Epithelial cell of proximal tubule (primary cell): ENCODE measurements around the gene UPP1. TPM values are rescaled to one million over a fixed set of nuclear protein-coding genes. Genes with fewer than 3 reads are reported as not detected.

Experiments
- DNase-seq: peaks from one replicate; pipeline ENCODE4 v3.0.0-alpha.2; 2011; ENCODE audit warnings: low read depth
- H3K4me3 ChIP-seq: 2 replicates; pipeline ENCODE4 v1.5.1; 2011; ENCODE audit warnings: low read depth, mild to moderate bottlenecking, low read length
- total RNA-seq: library from RNA; depleted of rRNA; stranded (reverse); fragments of >200 nt; gene quantifications from 2 replicates; pipeline ENCODE4 v1.2.3, GENCODE V29; 2015
- TF ChIP-seq, protein P1 (sequence below): conservative IDR thresholded peaks from 2 replicates; pipeline ENCODE4 v1.5.1; 2012; ENCODE audit warnings: low read depth, mild to moderate bottlenecking, low read length

The UPP1 gene
- total RNA-seq, 1 donor from 2014 or later = 35.6 TPM

- no peak for DNase-seq
- TF ChIP-seq, protein P1, sequence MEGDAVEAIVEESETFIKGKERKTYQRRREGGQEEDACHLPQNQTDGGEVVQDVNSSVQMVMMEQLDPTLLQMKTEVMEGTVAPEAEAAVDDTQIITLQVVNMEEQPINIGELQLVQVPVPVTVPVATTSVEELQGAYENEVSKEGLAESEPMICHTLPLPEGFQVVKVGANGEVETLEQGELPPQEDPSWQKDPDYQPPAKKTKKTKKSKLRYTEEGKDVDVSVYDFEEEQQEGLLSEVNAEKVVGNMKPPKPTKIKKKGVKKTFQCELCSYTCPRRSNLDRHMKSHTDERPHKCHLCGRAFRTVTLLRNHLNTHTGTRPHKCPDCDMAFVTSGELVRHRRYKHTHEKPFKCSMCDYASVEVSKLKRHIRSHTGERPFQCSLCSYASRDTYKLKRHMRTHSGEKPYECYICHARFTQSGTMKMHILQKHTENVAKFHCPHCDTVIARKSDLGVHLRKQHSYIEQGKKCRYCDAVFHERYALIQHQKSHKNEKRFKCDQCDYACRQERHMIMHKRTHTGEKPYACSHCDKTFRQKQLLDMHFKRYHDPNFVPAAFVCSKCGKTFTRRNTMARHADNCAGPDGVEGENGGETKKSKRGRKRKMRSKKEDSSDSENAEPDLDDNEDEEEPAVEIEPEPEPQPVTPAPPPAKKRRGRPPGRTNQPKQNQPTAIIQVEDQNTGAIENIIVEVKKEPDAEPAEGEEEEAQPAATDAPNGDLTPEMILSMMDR = no peak
Measured at GRCh38 chr7:48046458-48046857, 42.6 kb upstream of the UPP1 start.

DNA sequence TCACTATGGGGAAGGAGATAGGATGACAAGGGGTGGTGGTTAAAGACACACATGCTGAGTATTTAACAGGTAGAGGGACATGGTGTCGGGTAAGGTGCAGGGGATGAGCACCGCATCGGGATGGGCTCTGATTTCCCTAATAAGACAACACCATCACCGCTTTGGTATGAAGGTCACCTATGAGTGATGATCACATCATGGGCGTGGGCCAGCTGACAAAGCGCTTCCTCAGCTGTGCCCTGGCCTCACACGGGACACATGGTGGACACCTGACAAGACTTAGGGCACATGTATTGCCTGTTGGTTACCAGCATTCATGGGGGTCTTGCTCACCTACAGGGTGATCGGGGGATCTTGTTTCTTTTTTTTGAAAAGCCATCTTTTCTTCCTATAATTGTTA, 41.0 kb upstream of the UPP1 start:
- no peak overlapping the region for H3K4me3 ChIP-seq
- TF ChIP-seq, protein P1 = no peak
- no peak for DNase-seq

More at GRCh38 chr7:48046458-48046857, 42.6 kb upstream of the UPP1 start:
- H3K4me3 ChIP-seq = no peak overlapping the region

DNA sequence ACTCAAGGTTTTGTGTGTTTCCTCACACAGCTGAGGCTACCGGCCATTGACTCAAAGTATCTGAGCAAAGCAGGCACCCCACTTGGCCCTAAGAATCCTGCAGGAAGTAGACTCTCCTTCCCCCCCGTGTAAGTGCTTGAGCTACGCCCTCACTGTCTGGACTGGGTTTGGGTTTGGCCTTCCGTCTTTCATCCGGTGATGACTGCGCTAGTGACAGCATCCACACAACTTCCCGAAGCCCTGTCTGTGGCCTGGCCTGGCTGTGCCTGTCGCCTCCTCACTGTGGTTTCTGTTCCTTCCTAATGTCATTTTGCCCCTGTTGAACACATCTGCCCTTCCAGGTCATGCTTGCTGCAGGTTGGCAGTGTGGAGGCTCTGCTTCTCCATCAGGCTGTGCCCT, 39.2 kb upstream of the UPP1 start:
- DNase-seq = no peak
- no peak overlapping the region for H3K4me3 ChIP-seq
- TF ChIP-seq, protein P1 = no peak

DNA sequence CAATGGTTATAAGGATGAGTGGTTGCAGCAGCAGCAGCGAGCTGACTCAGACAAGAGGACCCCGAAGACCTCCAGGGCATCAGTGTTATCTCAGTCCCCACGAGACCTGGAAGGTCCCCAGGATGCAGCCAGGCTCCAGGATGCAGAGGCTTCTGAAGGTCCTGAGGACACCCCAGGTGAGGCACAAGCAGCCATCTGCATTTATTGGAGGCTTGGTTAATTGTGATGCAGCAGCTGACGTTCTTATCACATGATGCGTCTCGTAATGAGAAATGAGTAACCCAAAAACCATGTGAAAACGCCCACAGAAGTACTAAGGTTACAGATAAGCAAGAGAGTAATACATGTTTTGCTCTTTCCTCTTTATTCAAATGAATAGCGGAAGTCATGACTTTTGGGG, 36.3 kb upstream of the UPP1 start:
- DNase-seq = peak; percentile 43
- TF ChIP-seq, protein P1 = no peak
- no peak overlapping the region for H3K4me3 ChIP-seq

GRCh38 chr7:48053736-48054135, 35.3 kb upstream of the UPP1 start:
- no peak overlapping the region for H3K4me3 ChIP-seq
- TF ChIP-seq, protein P1 = no peak
- DNase-seq = no peak

- TF ChIP-seq, protein P1 = no peak
- DNase-seq = no peak
- H3K4me3 ChIP-seq = no peak overlapping the region
Measured at GRCh38 chr7:48058990-48059389, 30.1 kb upstream of the UPP1 start.

- no peak for DNase-seq
- no peak overlapping the region for H3K4me3 ChIP-seq
- TF ChIP-seq, protein P1 = no peak
Measured at GRCh38 chr7:48059706-48060105, 29.4 kb upstream of the UPP1 start.
